ENCODE data around the gene PTPN23. TPM values are rescaled to one million over a fixed set of nuclear protein-coding genes. Genes with fewer than 3 reads are reported as not detected.

PTPN23 gene
- total and polyA plus RNA-seq, 12 donors: 9.2 to 23.4 (median 19.6) TPM

GRCh38 chr3:47420511-47421484 lies 40.0 kb downstream of the PTPN23 start:
- Histone ChIP-seq H3K27me3 (no peaks in the 10 kb centered on the region), H3K9me3 (no peaks in the 10 kb centered on the region), H3K27ac (peak overlapping the region in 9 of 10 donors; percentile 45 to 87 (median 76)), H3K4me1 (peaks cover 10 to 24% (median 16%) of the 10 kb centered on the region in 9 donors), H3K36me3 (peaks cover 0 to 81% (median 11%) of the 10 kb centered on the region in 9 donors), H3K4me3 (peak overlapping the region in 2 of 10 donors; percentile 6 to 13)
- peak; percentile 66 to 87 (median 79) for ATAC-seq
- intact Hi-C loops (cut with DNase I): loop anchor here in 7 of 10 donors (1.0 to 5.0 kb wide), 4 partner anchors 54 to 57 kb away; partner anchors contain the start of gene SCAP (in 4 of the 7)
- TF ChIP-seq CTCF (IDR thresholded peaks at IDR 0.05): peak; percentile 76 to 95 (median 89)
- peak; percentile 83 to 88 for DNase-seq
- WGBS, 2 donors: 72 to 74% methylated on average over 29 of the region's 29 CpGs

DNA sequence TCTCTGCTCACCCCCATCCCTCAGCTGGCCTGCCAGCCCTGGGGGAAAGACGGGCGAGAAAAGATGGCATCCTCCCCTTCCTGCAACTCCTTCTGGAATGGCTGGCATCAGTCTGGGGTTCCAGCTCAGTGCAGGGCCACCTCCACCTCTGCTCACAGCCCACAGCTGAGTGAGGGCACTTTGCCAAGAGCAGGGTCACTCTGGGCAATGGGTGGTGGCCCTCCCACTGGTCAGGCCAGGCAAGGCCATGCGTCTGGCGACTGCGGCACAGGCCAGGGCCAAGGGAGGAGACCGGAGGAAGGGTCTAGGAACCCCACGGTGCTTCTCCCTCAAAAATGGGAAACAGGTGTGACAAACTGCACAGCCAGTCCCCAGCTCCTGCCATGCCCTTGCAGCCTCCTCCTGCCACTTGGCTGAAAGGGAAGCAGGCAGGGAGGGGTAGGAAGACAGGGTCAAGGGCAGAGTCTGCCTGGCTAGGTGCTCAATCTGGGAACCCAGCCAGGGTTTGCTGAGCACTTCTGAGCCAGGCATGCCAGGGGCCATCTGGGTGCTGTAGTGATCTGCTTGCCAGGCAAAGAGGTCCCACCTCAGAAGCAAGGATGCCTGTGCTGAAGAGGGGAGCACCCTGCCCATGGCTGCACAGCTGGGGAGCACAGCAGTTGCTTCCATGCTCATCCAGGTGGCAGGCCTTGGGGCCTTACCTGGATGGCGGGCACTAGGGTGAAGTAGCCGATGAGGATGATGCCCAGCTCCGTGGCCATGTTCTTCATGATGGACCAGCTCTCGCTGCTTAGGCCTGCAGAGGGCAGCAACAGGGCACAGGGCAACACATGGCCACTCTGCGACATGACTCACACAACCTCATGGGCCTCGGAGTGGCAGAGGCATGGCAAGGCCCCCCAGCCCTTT lies 41.2 kb downstream of the PTPN23 start:
- ATAC-seq (peak; percentile 41 to 79 (median 60)), DNase-seq (peak; percentile 57 to 66)
- H3K4me1 ChIP-seq: peaks cover 10 to 24% (median 16%) of the 10 kb centered on the region in 9 donors
- WGBS, 2 donors: 72 to 79% methylated on average over 13 of the region's 13 CpGs
- no peaks in the 10 kb centered on the region for H3K27me3 ChIP-seq
- H3K36me3 ChIP-seq: peaks cover 0 to 82% (median 17%) of the 10 kb centered on the region in 9 donors
- intact Hi-C loops (cut with DNase I): loop anchor here in 9 of 10 donors (1.0 to 5.0 kb wide), 4 partner anchors 53 to 55 kb away; partner anchors contain the start of gene SCAP (in 5 of the 9)
- peak in 6 of 9 donors; percentile 19 to 41 (median 27) for TF ChIP-seq CTCF (IDR thresholded peaks at IDR 0.05)
- peak overlapping the region in 1 of 10 donors; percentile 6 for H3K4me3 ChIP-seq
- peak overlapping the region in 9 of 10 donors; percentile 45 to 87 (median 76) for H3K27ac ChIP-seq
- H3K9me3 ChIP-seq: no peaks in the 10 kb centered on the region

DNA sequence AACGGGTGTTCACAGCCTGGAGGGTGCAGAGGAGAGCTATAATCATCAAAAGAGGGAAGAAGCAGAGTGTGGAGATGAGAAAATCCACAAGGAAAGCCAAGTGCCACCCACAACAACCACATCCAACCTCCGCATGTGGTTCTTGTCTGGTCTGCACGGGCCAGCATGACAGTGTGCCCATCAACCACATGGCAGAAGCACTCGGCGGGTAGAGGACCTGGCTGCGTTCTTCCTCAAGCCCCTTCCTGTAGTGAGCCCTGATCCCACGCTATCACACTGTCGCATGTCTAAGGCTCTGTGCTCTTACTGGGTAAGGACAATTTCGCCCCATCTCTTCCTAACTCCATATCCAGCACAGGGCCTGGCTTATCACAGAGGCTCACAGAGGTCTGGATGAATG lies 41.9 kb downstream of the PTPN23 start:
- DNase-seq (no peak), ATAC-seq (no peak)
- peaks cover 0 to 83% (median 14%) of the 10 kb centered on the region in 9 donors for H3K36me3 ChIP-seq
- intact Hi-C loops (cut with DNase I): loop anchor here in 5 of 10 donors (2.0 to 5.0 kb wide), 3 partner anchors 52 to 55 kb away; partner anchors contain the start of gene SCAP (in 4 of the 5)
- H3K4me1 ChIP-seq: peaks cover 10 to 24% (median 16%) of the 10 kb centered on the region in 9 donors
- H3K27me3 ChIP-seq: no peaks in the 10 kb centered on the region
- H3K9me3 ChIP-seq: no peaks in the 10 kb centered on the region
- no peak for TF ChIP-seq CTCF (IDR thresholded peaks at IDR 0.05)
- peak overlapping the region in 6 of 10 donors; percentile 9 to 81 (median 60) for H3K27ac ChIP-seq
- no peak overlapping the region for H3K4me3 ChIP-seq
- WGBS, 2 donors: 92 to 93% methylated on average over 9 of the region's 9 CpGs
